RWPE1 (cell line): Measurements from ENCODE around the gene BTK.

ENCODE experiments used
- CTCF ChIA-PET: fragments of 350-600 bp; sonication (Branson Sonifier 250); formaldehyde crosslinking; extraction: SDS; loops from one replicate; lab custom pipeline; 2021; lab: Yijun Ruan, JAX
- POLR2A ChIA-PET: fragments of 400-600 bp; formaldehyde crosslinking; extraction: SDS; loops from one replicate; lab custom pipeline; 2020; ENCODE audit warnings: antibody characterized with exemption; ENCODE audit not compliant: low non-redundant PET; lab: Yijun Ruan, JAX
- DNase-seq: peaks from one replicate; pipeline ENCODE4 v3.0.0; 2012; ENCODE audit warnings: low spot score
- H3K27ac ChIP-seq: fragments of 450-650 bp; 2 replicates; pipeline ENCODE4 v1.5.1; 2017
- TF ChIP-seq, protein P1 (sequence below): fragments of 450-650 bp; conservative IDR thresholded peaks from 2 replicates; pipeline ENCODE4 v1.5.1; 2017; ENCODE audit warnings: low read depth, mild to moderate bottlenecking

Gene BTK

GRCh38 chrX:101395789-101396188, 9.8 kb upstream of the BTK start:
- CTCF ChIA-PET: interaction anchor here (0.7 kb wide), 1 partner anchor 140 kb away, joined by 9 read pairs; no protein-coding TSS in a partner anchor
- TF ChIP-seq, protein P1, sequence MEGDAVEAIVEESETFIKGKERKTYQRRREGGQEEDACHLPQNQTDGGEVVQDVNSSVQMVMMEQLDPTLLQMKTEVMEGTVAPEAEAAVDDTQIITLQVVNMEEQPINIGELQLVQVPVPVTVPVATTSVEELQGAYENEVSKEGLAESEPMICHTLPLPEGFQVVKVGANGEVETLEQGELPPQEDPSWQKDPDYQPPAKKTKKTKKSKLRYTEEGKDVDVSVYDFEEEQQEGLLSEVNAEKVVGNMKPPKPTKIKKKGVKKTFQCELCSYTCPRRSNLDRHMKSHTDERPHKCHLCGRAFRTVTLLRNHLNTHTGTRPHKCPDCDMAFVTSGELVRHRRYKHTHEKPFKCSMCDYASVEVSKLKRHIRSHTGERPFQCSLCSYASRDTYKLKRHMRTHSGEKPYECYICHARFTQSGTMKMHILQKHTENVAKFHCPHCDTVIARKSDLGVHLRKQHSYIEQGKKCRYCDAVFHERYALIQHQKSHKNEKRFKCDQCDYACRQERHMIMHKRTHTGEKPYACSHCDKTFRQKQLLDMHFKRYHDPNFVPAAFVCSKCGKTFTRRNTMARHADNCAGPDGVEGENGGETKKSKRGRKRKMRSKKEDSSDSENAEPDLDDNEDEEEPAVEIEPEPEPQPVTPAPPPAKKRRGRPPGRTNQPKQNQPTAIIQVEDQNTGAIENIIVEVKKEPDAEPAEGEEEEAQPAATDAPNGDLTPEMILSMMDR: no peak
- no peak overlapping the region for H3K27ac ChIP-seq
- DNase-seq: no peak
- POLR2A ChIA-PET: no interaction called here

- ChIA-PET POLR2A (no interaction called here), CTCF (interaction anchor here (0.7 kb wide), 1 partner anchor 1441 kb away, joined by 5 read pairs; no protein-coding TSS in a partner anchor)
- TF ChIP-seq, protein P1: no peak
Observed at GRCh38 chrX:101394372-101394771, 8.4 kb upstream of the BTK start.

GRCh38 chrX:101393530-101394305, 7.7 kb upstream of the BTK start:
- TF ChIP-seq, protein P1: no peak
- CTCF ChIA-PET: interaction anchor here (0.7 kb wide), 1 partner anchor 1442 kb away, joined by 5 read pairs; no protein-coding TSS in a partner anchor
- POLR2A ChIA-PET: no interaction called here
- peak overlapping the region; percentile 36; the same call in 1 of the 2 replicates for H3K27ac ChIP-seq
- no peak for DNase-seq

More at GRCh38 chrX:101394372-101394771, 8.4 kb upstream of the BTK start:
- no peak overlapping the region for H3K27ac ChIP-seq
- no peak for DNase-seq

GRCh38 chrX:101391831-101392230, 5.8 kb upstream of the BTK start:
- TF ChIP-seq, protein P1: no peak
- DNase-seq: no peak
- ChIA-PET POLR2A (no interaction called here), CTCF (no interaction called here)
- H3K27ac ChIP-seq: no peak overlapping the region

GRCh38 chrX:101390664-101391525, 4.9 kb upstream of the BTK start, which contains the start of gene RPL36A:
TSS of gene RPL36A (plus strand) at chrX:101391011. CDS start at chrX:101391044, 33 bp downstream.
- peak; percentile 79 for DNase-seq
- H3K27ac ChIP-seq: peak within 1 kb of the TSS; percentile 78
- ChIA-PET CTCF (interaction anchor here (0.6 to 0.9 kb wide), 4 partner anchors 10 to 88 kb away, joined by 3 read pairs; no protein-coding TSS in a partner anchor), POLR2A (interaction anchor here (1.5 kb wide), 1 partner anchor 42 kb away, joined by 4 read pairs; the partner anchor contains the start of gene TIMM8A)
- TF ChIP-seq, protein P1: peak; percentile 71

DNA sequence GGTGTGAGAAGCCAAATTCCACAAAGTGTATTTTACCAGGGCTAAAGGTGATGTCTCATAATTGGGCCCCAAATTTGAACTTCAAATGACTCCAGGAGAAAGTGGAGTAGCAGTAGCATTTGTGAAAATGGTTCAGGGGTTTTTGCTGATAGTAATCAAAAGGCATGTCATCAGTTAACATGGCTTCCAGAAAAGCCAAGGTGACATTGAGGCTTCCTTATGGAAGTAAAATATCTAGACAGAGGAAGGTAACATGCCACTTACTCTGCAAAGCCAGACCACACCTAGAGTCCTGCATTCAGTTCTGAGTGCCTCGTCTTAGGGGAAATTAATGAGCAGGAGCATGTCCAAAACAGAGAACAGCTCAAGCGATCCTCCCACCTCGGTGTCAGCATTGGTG, 2.6 kb upstream of the BTK start:
- H3K27ac ChIP-seq: no peak overlapping the region
- no peak for DNase-seq
- POLR2A ChIA-PET: no interaction called here
- CTCF ChIA-PET: no interaction called here
- TF ChIP-seq, protein P1: no peak
